ENCODE results near the gene APLN. TPM values are rescaled to one million over a fixed set of nuclear protein-coding genes. Genes with fewer than 3 reads are reported as not detected.

APLN gene
- total and polyA plus RNA-seq, 9 of the 15 experiments (the other 6 are each of a cell fraction or from before 2014, with no cell fraction given) = 0.04 to 0.06 TPM; not detected in 7

DNA sequence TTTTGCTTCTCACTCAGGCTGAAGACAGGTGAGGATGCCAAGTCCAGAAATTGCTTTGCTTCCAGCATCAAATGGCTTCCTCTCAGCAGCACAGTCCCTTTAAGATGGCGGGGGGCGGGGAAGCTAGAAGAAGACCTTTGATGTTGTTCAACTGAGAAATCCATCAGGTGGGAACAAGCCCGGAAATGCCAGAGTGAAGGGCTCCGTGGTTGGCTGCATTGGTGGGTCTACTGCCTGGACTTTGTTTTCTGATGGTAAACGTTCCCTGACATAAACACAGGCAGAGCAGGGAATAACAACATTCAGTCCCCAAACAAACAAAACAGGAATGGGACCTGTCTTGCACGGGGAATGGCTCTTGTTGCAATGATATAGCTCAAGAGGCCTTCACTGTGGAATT lies 37.3 kb downstream of the APLN start (continued):
- TF ChIP-seq, protein P1, sequence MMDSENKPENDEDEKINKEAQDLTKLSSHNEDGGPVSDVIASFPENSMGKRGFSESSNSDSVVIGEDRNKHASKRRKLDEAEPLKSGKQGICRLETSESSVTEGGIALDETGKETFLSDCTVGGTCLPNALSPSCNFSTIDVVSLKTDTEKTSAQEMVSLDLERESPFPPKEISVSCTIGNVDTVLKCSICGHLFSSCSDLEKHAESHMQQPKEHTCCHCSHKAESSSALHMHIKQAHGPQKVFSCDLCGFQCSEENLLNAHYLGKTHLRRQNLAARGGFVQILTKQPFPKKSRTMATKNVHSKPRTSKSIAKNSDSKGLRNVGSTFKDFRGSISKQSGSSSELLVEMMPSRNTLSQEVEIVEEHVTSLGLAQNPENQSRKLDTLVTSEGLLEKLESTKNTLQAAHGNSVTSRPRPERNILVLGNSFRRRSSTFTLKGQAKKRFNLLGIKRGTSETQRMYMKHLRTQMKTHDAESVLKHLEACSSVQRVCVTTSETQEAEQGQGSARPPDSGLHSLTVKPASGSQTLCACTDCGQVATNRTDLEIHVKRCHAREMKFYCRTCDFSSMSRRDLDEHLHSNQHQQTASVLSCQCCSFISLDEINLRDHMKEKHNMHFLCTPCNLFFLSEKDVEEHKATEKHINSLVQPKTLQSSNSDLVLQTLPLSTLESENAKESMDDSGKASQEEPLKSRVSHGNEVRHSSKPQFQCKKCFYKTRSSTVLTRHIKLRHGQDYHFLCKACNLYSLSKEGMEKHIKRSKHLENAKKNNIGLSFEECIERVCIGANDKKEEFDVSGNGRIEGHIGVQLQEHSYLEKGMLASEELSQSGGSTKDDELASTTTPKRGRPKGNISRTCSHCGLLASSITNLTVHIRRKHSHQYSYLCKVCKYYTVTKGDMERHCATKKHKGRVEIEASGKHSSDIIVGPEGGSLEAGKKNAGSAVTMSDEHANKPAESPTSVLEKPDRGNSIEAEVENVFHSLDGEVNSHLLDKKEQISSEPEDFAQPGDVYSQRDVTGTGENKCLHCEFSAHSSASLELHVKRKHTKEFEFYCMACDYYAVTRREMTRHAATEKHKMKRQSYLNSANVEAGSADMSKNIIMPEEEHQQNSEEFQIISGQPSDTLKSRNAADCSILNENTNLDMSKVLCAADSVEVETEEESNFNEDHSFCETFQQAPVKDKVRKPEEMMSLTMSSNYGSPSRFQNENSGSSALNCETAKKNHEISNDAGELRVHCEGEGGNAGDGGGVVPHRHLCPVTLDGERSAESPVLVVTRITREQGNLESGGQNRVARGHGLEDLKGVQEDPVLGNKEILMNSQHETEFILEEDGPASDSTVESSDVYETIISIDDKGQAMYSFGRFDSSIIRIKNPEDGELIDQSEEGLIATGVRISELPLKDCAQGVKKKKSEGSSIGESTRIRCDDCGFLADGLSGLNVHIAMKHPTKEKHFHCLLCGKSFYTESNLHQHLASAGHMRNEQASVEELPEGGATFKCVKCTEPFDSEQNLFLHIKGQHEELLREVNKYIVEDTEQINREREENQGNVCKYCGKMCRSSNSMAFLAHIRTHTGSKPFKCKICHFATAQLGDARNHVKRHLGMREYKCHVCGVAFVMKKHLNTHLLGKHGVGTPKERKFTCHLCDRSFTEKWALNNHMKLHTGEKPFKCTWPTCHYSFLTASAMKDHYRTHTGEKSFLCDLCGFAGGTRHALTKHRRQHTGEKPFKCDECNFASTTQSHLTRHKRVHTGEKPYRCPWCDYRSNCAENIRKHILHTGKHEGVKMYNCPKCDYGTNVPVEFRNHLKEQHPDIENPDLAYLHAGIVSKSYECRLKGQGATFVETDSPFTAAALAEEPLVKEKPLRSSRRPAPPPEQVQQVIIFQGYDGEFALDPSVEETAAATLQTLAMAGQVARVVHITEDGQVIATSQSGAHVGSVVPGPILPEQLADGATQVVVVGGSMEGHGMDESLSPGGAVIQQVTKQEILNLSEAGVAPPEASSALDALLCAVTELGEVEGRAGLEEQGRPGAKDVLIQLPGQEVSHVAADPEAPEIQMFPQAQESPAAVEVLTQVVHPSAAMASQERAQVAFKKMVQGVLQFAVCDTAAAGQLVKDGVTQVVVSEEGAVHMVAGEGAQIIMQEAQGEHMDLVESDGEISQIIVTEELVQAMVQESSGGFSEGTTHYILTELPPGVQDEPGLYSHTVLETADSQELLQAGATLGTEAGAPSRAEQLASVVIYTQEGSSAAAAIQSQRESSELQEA (IDR thresholded peaks at IDR 0.05; ENCODE audit: low read depth) = no peak
- TF ChIP-seq ZNF780A (CRISPR knock-in tag; IDR thresholded peaks at IDR 0.05) = no peak
- TF ChIP-seq, protein P2, sequence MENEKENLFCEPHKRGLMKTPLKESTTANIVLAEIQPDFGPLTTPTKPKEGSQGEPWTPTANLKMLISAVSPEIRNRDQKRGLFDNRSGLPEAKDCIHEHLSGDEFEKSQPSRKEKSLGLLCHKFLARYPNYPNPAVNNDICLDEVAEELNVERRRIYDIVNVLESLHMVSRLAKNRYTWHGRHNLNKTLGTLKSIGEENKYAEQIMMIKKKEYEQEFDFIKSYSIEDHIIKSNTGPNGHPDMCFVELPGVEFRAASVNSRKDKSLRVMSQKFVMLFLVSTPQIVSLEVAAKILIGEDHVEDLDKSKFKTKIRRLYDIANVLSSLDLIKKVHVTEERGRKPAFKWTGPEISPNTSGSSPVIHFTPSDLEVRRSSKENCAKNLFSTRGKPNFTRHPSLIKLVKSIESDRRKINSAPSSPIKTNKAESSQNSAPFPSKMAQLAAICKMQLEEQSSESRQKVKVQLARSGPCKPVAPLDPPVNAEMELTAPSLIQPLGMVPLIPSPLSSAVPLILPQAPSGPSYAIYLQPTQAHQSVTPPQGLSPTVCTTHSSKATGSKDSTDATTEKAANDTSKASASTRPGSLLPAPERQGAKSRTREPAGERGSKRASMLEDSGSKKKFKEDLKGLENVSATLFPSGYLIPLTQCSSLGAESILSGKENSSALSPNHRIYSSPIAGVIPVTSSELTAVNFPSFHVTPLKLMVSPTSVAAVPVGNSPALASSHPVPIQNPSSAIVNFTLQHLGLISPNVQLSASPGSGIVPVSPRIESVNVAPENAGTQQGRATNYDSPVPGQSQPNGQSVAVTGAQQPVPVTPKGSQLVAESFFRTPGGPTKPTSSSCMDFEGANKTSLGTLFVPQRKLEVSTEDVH (IDR thresholded peaks at IDR 0.05; ENCODE audit: low read depth, partially characterized antibody) = no peak
- TF ChIP-seq, protein P3, sequence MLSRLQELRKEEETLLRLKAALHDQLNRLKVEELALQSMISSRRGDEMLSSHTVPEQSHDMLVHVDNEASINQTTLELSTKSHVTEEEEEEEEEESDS (CRISPR knock-in tag; IDR thresholded peaks at IDR 0.05) = no peak
- TF ChIP-seq SRSF7 (optimal IDR thresholded peaks at IDR 0.05; ENCODE audit: low read depth, low read length) = no peak
- no peak for TF ChIP-seq MAFF (IDR thresholded peaks at IDR 0.05; ENCODE audit: low read length)
- TF ChIP-seq ZNF79 (CRISPR knock-in tag; IDR thresholded peaks at IDR 0.05; ENCODE audit: low read depth) = no peak
